ENCODE measurements around the gene SERPINB11.

GRCh38 chr18:63701952-63702351, 808 bp upstream of the SERPINB11 start:
- TF ChIP-seq POLR2A (IDR thresholded peaks at IDR 0.05; ENCODE audit: low read depth, low read length) (no peak), TAF1 (IDR thresholded peaks at IDR 0.05; ENCODE audit: low read depth, low read length) (no peak)
